Vagina (tissue), 2 donors: ENCODE measurements around the gene SALL2. TPM values are rescaled to one million over a fixed set of nuclear protein-coding genes. Genes with fewer than 3 reads are reported as not detected.

Experiments used
- DNase-seq, 2 donors: peaks; one replicate each; pipeline ENCODE4 v3.0.0-alpha.2; 2017; ENCODE audit errors: extremely low spot score in 2 of 2
- H3K27ac ChIP-seq: fragments of 200-600 bp; sonication (generic); one replicate; pipeline ENCODE4 v1.5.1; 2019
- H3K27me3 ChIP-seq: fragments of 200-600 bp; sonication (generic); one replicate; pipeline ENCODE4 v1.5.1; 2019
- H3K36me3 ChIP-seq, 2 donors: fragments of 200-600 bp; sonication (generic); one replicate each; pipeline ENCODE4 v1.5.1; 2017 to 2019
- H3K4me1 ChIP-seq: fragments of 200-600 bp; sonication (generic); one replicate; pipeline ENCODE4 v1.5.1; 2019
- H3K4me3 ChIP-seq, 2 donors: fragments of 200-600 bp; sonication (generic); 1 replicate in 1 of 2; 2 replicates in 1 of 2; pipeline ENCODE4 v1.5.1; 2016 to 2019
- H3K9me3 ChIP-seq: fragments of 200-600 bp; sonication (generic); one replicate; pipeline ENCODE4 v1.5.1; 2019
- POLR2A ChIP-seq, 2 donors: fragments of 450-650 bp; IDR thresholded peaks; one replicate each; pipeline ENCODE4 v1.6.1; 2017; ENCODE audit warnings: antibody characterized with exemption in 2 of 2, mild to moderate bottlenecking in 2 of 2, moderate library complexity in 2 of 2
- POLR2AphosphoS5 ChIP-seq, 2 donors: sonication (generic); formaldehyde crosslinking; IDR thresholded peaks; one replicate each; pipeline ENCODE4 v1.9.0; 2017; ENCODE audit warnings: antibody characterized with exemption in 2 of 2, mild to moderate bottlenecking in 2 of 2, low read depth in 1 of 2; ENCODE audit not compliant: insufficient read depth in 1 of 2
- intact Hi-C: fragments of 100-400 bp; cut with DNase I; formaldehyde crosslinking; loops from one replicate; pipeline ENCODE4 v1.15.1; 2023
- total RNA-seq: library from RNA; depleted of rRNA; stranded (reverse); fragments of >200 nt; gene quantifications from one replicate; pipeline ENCODE4 v1.2.3, GENCODE V29; 2016
- TF ChIP-seq, protein P1 (sequence below), 3 experiments: fragments of 450-650 bp in 2 of 3; fragments of 200-600 bp in 1 of 3; sonication (generic) in 1 of 3; IDR thresholded peaks; one replicate each; pipeline ENCODE4 v1.5.1; 2017 to 2019; ENCODE audit warnings: antibody characterized with exemption in 3 of 3, mild to moderate bottlenecking in 2 of 3, moderate library complexity in 2 of 3

The SALL2 gene
- total RNA-seq, 1 donor from 2014 or later = 9.8 TPM

DNA sequence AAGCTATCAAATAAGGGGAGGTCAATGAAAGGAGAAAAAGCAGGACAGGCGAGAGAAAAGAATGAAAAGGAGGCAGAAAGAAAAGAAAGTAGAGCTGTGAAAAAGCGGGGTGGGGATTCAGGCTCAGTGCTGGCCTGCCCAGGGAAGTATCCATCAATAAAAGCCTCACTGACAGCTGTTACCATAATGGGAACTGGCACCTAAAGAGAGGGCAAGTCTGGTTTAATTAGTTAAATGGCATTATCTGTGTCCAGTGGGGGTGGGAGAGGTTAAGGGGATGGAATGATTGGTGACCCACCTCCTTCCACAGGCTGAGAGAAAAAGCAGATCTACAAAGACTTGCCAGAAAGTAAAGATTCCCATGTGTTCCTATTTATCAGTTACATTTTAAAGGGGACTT, 7.4 kb downstream of the SALL2 start:
- H3K27ac ChIP-seq = no peak overlapping the region
- H3K27me3 ChIP-seq = no peaks in the 10 kb centered on the region
- no peak for TF ChIP-seq POLR2AphosphoS5 (IDR thresholded peaks at IDR 0.05; ENCODE audit: insufficient read depth in 1 of 2, low read depth in 1 of 2)
- no peak for TF ChIP-seq POLR2A (IDR thresholded peaks at IDR 0.05)
- TF ChIP-seq, protein P1, sequence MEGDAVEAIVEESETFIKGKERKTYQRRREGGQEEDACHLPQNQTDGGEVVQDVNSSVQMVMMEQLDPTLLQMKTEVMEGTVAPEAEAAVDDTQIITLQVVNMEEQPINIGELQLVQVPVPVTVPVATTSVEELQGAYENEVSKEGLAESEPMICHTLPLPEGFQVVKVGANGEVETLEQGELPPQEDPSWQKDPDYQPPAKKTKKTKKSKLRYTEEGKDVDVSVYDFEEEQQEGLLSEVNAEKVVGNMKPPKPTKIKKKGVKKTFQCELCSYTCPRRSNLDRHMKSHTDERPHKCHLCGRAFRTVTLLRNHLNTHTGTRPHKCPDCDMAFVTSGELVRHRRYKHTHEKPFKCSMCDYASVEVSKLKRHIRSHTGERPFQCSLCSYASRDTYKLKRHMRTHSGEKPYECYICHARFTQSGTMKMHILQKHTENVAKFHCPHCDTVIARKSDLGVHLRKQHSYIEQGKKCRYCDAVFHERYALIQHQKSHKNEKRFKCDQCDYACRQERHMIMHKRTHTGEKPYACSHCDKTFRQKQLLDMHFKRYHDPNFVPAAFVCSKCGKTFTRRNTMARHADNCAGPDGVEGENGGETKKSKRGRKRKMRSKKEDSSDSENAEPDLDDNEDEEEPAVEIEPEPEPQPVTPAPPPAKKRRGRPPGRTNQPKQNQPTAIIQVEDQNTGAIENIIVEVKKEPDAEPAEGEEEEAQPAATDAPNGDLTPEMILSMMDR (IDR thresholded peaks at IDR 0.05) = no peak
- H3K36me3 ChIP-seq = no peaks in the 10 kb centered on the region
- no peak for DNase-seq
- H3K4me3 ChIP-seq = no peak overlapping the region
- no peaks in the 10 kb centered on the region for H3K4me1 ChIP-seq
- no peaks in the 10 kb centered on the region for H3K9me3 ChIP-seq
- intact Hi-C loops = no loop called here

DNA sequence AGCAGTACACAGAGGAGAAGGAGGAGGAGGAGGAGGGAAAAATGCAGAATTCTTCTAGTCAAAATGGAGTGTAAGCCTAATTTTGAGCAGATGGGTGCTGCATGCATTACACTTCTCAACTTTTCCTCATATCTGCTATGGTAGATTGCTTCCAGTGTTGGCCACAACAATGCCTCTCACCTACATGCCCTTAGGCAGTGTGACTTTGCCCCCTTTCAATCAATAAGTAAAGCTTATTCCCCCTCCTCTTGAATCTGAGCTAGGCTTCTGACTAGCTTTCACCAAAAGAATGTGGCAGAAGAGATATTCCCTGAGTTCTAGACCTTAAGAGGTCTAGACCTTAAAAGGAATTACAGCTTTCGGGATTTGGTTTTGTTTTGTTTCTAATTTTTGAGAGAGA, 11.8 kb downstream of the SALL2 start:
- no peak for DNase-seq
- intact Hi-C loops = no loop called here
- no peak overlapping the region for H3K4me3 ChIP-seq
- peaks cover 13% of the 10 kb centered on the region for H3K4me1 ChIP-seq
- no peaks in the 10 kb centered on the region for H3K9me3 ChIP-seq
- no peak for TF ChIP-seq POLR2AphosphoS5 (IDR thresholded peaks at IDR 0.05; ENCODE audit: insufficient read depth in 1 of 2, low read depth in 1 of 2)
- no peak for TF ChIP-seq POLR2A (IDR thresholded peaks at IDR 0.05)
- TF ChIP-seq, protein P1 (IDR thresholded peaks at IDR 0.05) = no peak
- no peaks in the 10 kb centered on the region for H3K27me3 ChIP-seq
- no peak overlapping the region for H3K27ac ChIP-seq
- no peaks in the 10 kb centered on the region for H3K36me3 ChIP-seq

DNA sequence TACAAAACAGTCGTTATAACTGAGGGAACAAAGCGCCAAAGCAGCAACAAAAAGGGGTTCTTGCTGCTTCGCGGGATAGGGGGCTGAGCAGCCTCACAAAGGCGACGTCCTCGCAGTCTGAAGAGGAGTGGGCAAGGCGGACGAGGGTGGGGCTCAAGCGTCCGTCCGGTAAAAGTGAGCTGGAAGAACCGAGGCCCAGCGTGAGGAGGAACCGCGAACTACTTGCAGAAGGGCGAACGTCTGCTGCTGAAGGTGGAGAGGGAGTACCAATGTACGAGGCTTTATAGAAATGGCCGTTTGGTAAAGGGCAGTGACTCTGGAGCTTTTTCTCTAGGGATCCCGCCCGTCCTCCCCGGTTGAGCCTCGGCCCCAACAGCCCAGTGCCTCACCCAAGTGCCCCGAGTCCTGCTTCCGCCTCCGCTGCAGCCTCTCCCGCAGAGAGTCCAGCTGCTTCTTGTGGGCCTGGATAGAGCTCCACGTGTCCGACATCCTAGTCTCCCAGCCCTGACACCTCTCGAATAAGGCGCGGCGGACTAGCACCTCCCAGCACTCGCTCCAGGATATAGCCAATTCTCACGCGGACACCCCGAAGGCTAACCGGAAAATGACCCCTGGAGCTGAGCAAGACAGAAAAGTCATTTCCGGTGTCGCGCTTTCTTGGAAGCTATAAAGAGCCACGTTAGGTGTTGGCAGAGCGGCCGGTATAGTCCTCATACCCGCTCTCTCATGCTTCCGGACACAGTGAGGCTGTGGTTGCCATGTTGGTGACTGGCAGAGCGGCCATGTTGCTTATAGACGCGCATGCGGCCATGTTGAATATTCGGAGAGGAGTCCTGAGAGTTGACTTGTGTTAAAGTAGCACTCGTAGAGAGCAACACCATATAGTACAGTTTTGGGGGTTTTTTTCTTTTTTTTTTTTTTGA, 15.2 kb downstream of the SALL2 start, which contains the start of gene METTL3:
Gene METTL3, minus strand, starts transcription at position 606 of the 923 bp plus-strand sequence. Its CDS starts 117 bp downstream, at position 489.
- Histone ChIP-seq H3K4me3 (peak within 1 kb of the TSS; percentile 74 to 90), H3K9me3 (no peaks in the 10 kb centered on the region), H3K36me3 (no peaks in the 10 kb centered on the region), H3K27ac (peak within 1 kb of the TSS; percentile 73), H3K4me1 (peaks cover 20% of the 10 kb centered on the region), H3K27me3 (no peaks in the 10 kb centered on the region)
- intact Hi-C loops = no loop called here
- peak; percentile 97 to 99 for DNase-seq
- TF ChIP-seq POLR2AphosphoS5 (IDR thresholded peaks at IDR 0.05; ENCODE audit: insufficient read depth in 1 of 2, low read depth in 1 of 2) (peak; percentile 85 to 96), POLR2A (IDR thresholded peaks at IDR 0.05) (no peak)
- TF ChIP-seq, protein P1 (IDR thresholded peaks at IDR 0.05) = peak in 1 of 3 experiments; percentile 29

DNA sequence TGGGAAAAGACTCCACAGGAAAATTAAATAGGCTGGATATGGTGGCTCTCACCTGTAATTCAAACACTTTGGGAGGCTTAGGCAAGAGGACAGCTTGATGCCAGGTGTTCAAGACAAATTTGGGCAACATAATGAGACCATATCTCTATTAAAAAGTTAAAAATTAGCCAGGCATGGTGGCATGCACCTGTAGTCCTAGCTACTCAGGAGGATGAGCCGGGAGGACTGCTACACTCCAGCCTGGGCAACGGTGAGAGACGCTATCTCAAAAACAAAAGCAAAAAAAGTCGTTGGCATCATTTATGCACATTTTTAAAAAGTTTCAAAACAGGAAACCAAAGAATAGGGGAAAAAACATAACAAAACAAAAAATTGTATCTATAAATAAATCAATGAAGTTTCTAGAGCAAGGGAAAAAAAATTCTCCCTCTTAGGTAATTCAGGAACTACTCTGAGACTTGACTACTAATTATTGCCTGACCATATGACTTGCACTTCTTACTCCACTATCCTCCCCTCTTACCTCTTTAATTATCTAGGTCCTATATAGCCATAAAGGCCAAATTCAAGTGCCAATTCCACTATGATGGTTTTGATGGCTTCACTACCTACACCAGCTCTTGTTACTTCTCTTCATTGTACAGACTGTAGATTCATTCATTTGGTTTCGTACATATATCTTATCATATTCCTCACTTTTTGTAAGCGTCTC, 16.6 kb downstream of the SALL2 start:
- Histone ChIP-seq H3K27me3 (no peaks in the 10 kb centered on the region), H3K9me3 (no peaks in the 10 kb centered on the region), H3K4me1 (peaks cover 28% of the 10 kb centered on the region), H3K4me3 (peak overlapping the region in 1 of 2 donors; percentile 90), H3K36me3 (no peaks in the 10 kb centered on the region), H3K27ac (no peak overlapping the region)
- DNase-seq = no peak
- no peak for TF ChIP-seq POLR2A (IDR thresholded peaks at IDR 0.05)
- no peak for TF ChIP-seq POLR2AphosphoS5 (IDR thresholded peaks at IDR 0.05; ENCODE audit: insufficient read depth in 1 of 2, low read depth in 1 of 2)
- TF ChIP-seq, protein P1 (IDR thresholded peaks at IDR 0.05) = no peak
- intact Hi-C loops = loop anchor here (10.0 kb wide), 1 partner anchor 45 kb away; no protein-coding TSS in a partner anchor
